PC-3 (cell line): ENCODE results near the gene ATP6AP1. TPM values are rescaled to one million over a fixed set of nuclear protein-coding genes. Genes with fewer than 3 reads are reported as not detected.

Experiments used
- ATAC-seq: fragments of 200-7000 bp; cut with Tn5 transposase; 2 replicates; pipeline ENCODE4 v1.9.1; 2020; ENCODE audit warnings: mild to moderate bottlenecking, moderate library complexity
- BruUV-seq: library from RNA; stranded (reverse); fragments of 400-500 nt; replicated peaks from 2 replicates; lab custom pipeline; 2021; lab: Mats Ljungman, UMichigan
- CTCF ChIA-PET: fragments of 300-600 bp; sonication (Branson Sonifier 250); formaldehyde crosslinking; loops from one replicate; lab custom pipeline; 2022; ENCODE audit warnings: antibody characterized with exemption; lab: Charles Lee
- POLR2A ChIA-PET: fragments of 300-600 bp; sonication (Branson Sonifier 250); formaldehyde crosslinking; loops from one replicate; lab custom pipeline; 2022; ENCODE audit warnings: antibody characterized with exemption; ENCODE audit not compliant: unreplicated experiment; lab: Charles Lee
- DNase-seq: peaks from one replicate; pipeline ENCODE4 v3.0.0-alpha.2; 2015
- H2AFZ ChIP-seq: fragments of 300-600 bp; sonication (generic); 2 replicates; pipeline ENCODE4 v1.6.0; 2016; ENCODE audit warnings: antibody characterized with exemption, low read length
- H3F3A ChIP-seq: fragments of 300-600 bp; sonication (generic); one replicate; pipeline ENCODE4 v1.6.0; 2017; ENCODE audit warnings: antibody characterized with exemption, low read length, control low read depth, mild to moderate bottlenecking; ENCODE audit not compliant: unreplicated experiment
- H3K27ac ChIP-seq: fragments of 300-600 bp; sonication (generic); 2 replicates; pipeline ENCODE4 v1.5.1; 2016; ENCODE audit warnings: mild to moderate bottlenecking, low read length
- H3K27me3 ChIP-seq: fragments of 300-600 bp; sonication (generic); 2 replicates; pipeline ENCODE4 v1.6.1; 2016; ENCODE audit warnings: low read length, mixed read lengths
- H3K36me3 ChIP-seq: fragments of 300-600 bp; sonication (generic); 2 replicates; pipeline ENCODE4 v1.6.1; 2016; ENCODE audit warnings: low read depth, mixed run types, low read length, mixed read lengths
- H3K4me1 ChIP-seq: fragments of 300-600 bp; sonication (generic); 2 replicates; pipeline ENCODE4 v1.5.1; 2016; ENCODE audit warnings: low read length; ENCODE audit not compliant: insufficient read depth
- H3K4me2 ChIP-seq: fragments of 300-600 bp; sonication (generic); 2 replicates; pipeline ENCODE4 v1.6.0; 2016; ENCODE audit warnings: low read length
- H3K4me3 ChIP-seq: fragments of 300-600 bp; sonication (generic); 2 replicates; pipeline ENCODE4 v1.5.1; 2016; ENCODE audit warnings: mild to moderate bottlenecking, low read length, mixed read lengths
- H3K79me2 ChIP-seq: fragments of 300-600 bp; sonication (generic); 2 replicates; pipeline ENCODE4 v1.6.1; 2017; ENCODE audit warnings: low read length, mixed read lengths
- H3K9ac ChIP-seq: fragments of 300-600 bp; sonication (generic); 2 replicates; pipeline ENCODE4 v1.6.0; 2016; ENCODE audit warnings: mild to moderate bottlenecking, low read length
- H3K9me2 ChIP-seq: fragments of 300-600 bp; sonication (generic); replicated peaks from 2 replicates; pipeline ENCODE4 v1.6.1; 2016; ENCODE audit warnings: mixed run types, low read length, mixed read lengths
- H3K9me3 ChIP-seq: fragments of 300-600 bp; sonication (generic); 2 replicates; pipeline ENCODE4 v1.6.1; 2016; ENCODE audit warnings: low read length, mixed read lengths
- H4K20me1 ChIP-seq: fragments of 300-600 bp; sonication (generic); 2 replicates; pipeline ENCODE4 v1.6.1; 2016; ENCODE audit warnings: low read length, mixed read lengths
- CTCF ChIP-seq: fragments of 300-600 bp; sonication (generic); conservative IDR thresholded peaks from 2 replicates; pipeline ENCODE4 v1.5.1; 2017; ENCODE audit warnings: antibody characterized with exemption, low read depth, mild to moderate bottlenecking, low read length
- EZH2 ChIP-seq: fragments of 300-600 bp; sonication (generic); IDR thresholded peaks from one replicate; pipeline ENCODE4 v1.6.1; 2017; ENCODE audit warnings: antibody characterized with exemption, mild to moderate bottlenecking, low read length; ENCODE audit not compliant: unreplicated experiment
- EZH2phosphoT487 ChIP-seq: fragments of 300-600 bp; sonication (generic); IDR thresholded peaks from 2 replicates; pipeline ENCODE4 v1.6.1; 2018; ENCODE audit warnings: mild to moderate bottlenecking, antibody characterized with exemption, low read length, borderline replicate concordance
- intact Hi-C: fragments of 100-400 bp; cut with micrococcal nuclease; formaldehyde crosslinking; loops from 2 replicates; pipeline ENCODE4 v1.9.0; 2023
- total RNA-seq: library from RNA; depleted of rRNA; stranded (reverse); fragments of >200 nt; gene quantifications from 2 replicates; pipeline ENCODE4 v1.2.3, GENCODE V29; 2014

The ATP6AP1 gene
- total RNA-seq, 1 experiment from 2014 or later = 68.7 TPM

DNA sequence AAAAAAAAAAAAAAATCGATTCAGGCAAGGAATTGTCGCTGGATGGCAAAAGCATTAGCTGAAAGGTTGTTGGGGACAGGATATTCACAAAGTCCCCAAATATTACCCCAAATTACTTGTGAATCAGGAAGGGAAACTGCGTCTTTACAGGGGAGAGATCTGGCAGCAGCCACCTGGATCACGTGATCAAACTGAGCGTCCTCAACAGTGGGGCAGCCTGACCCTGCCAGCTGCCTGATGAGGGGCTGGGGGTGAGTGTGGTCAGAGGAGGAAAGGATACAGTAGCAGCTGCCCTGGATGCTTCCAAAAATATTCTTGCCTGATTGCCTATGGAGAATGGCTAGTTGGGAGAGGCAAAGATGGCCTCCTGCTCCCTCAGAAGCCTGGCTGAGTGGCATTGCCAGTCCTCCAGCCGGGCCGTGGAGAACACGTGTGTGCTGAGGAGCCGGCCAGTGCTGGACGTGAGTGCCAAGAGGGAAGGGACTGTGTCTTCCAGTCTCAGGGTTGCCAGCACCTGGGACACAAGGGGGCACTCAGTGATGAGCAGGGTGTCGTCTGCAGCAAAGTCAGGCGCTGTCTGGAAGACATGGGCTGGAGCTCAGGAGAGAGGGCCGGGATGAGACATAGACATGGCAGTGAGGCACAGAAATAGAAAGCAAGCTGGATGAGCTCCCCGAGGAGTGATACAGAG is 53.6 kb downstream of the ATP6AP1 start:
- no peaks in the 10 kb centered on the region for H3K9me3 ChIP-seq
- H3K27ac ChIP-seq = no peak overlapping the region
- no peak overlapping the region for H2AFZ ChIP-seq
- no peak overlapping the region for H3K4me3 ChIP-seq
- no peaks in the 10 kb centered on the region for H3F3A ChIP-seq
- intact Hi-C loops = no loop called here
- H4K20me1 ChIP-seq = no peaks in the 10 kb centered on the region
- peaks cover 12% of the 10 kb centered on the region for H3K36me3 ChIP-seq
- POLR2A ChIA-PET = interaction anchor here (0.5 to 0.7 kb wide), 2 partner anchors 9 to 23 kb away, joined by 4 to 11 read pairs; no protein-coding TSS in a partner anchor
- BruUV-seq = no TSS peak
- DNase-seq (no peak), ATAC-seq (no peak)
- peaks cover 35% of the 10 kb centered on the region for H3K4me1 ChIP-seq
- TF ChIP-seq EZH2 (no peak), EZH2phosphoT487 (no peak), CTCF (no peak)
- H3K9me2 ChIP-seq = no peaks in the 10 kb centered on the region
- CTCF ChIA-PET = interaction anchor here (0.6 kb wide), 1 partner anchor 45 kb away, joined by 3 read pairs; no protein-coding TSS in a partner anchor
- no peak overlapping the region for H3K9ac ChIP-seq
- H3K4me2 ChIP-seq = no peak overlapping the region
- peaks cover 29% of the 10 kb centered on the region for H3K79me2 ChIP-seq
- no peaks in the 10 kb centered on the region for H3K27me3 ChIP-seq

DNA sequence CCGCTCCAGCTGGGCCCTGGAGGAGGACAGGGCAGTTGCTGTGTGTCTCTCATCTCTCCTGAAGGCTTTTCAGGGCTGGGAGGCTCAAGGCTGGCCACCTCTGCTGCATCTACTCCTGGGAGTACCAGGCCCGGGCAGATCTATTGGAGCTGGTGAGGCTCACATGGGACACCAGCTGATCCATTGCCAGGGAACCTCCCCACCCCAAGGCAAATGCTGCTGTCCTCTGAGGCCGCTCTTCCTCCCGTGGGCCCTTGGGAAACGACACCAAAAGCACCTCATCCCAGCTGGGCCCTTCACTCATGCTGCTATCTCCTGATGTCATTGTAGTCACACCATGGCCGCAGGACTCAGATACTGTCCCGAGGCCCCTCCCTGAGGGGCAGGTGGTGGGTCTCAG is 54.3 kb downstream of the ATP6AP1 start:
- no TSS peak for BruUV-seq
- intact Hi-C loops = no loop called here
- Histone ChIP-seq H2AFZ (no peak overlapping the region), H3F3A (no peaks in the 10 kb centered on the region), H3K79me2 (peaks cover 32% of the 10 kb centered on the region), H3K4me2 (no peak overlapping the region), H3K27ac (no peak overlapping the region), H3K4me1 (peaks cover 36% of the 10 kb centered on the region), H3K27me3 (no peaks in the 10 kb centered on the region), H3K9ac (no peak overlapping the region), H3K9me2 (no peaks in the 10 kb centered on the region), H4K20me1 (no peaks in the 10 kb centered on the region), H3K9me3 (no peaks in the 10 kb centered on the region), H3K36me3 (peaks cover 15% of the 10 kb centered on the region), H3K4me3 (no peak overlapping the region)
- ATAC-seq (no peak), DNase-seq (no peak)
- no peak for TF ChIP-seq EZH2phosphoT487
- TF ChIP-seq CTCF = no peak
- no peak for TF ChIP-seq EZH2
- CTCF ChIA-PET = no interaction called here
- POLR2A ChIA-PET = no interaction called here

- CTCF ChIA-PET = no interaction called here
Measured at GRCh38 chrX:154483325-154483724, 54.8 kb downstream of the ATP6AP1 start.

More at GRCh38 chrX:154483325-154483724, 54.8 kb downstream of the ATP6AP1 start:
- H3K4me2 ChIP-seq = no peak overlapping the region
- TF ChIP-seq CTCF = no peak
- TF ChIP-seq EZH2phosphoT487 = no peak
- no peak for TF ChIP-seq EZH2
- intact Hi-C loops = no loop called here
- H3K9me3 ChIP-seq = no peaks in the 10 kb centered on the region
- H3K36me3 ChIP-seq = peaks cover 15% of the 10 kb centered on the region
- H3K27me3 ChIP-seq = no peaks in the 10 kb centered on the region
- ATAC-seq = no peak
- peaks cover 31% of the 10 kb centered on the region for H3K4me1 ChIP-seq
- no peaks in the 10 kb centered on the region for H4K20me1 ChIP-seq
- H3K4me3 ChIP-seq = no peak overlapping the region
- no peak overlapping the region for H3K27ac ChIP-seq
- POLR2A ChIA-PET = no interaction called here
- H3F3A ChIP-seq = no peaks in the 10 kb centered on the region
- no peaks in the 10 kb centered on the region for H3K9me2 ChIP-seq
- no TSS peak for BruUV-seq
- H2AFZ ChIP-seq = no peak overlapping the region
- H3K79me2 ChIP-seq = peaks cover 33% of the 10 kb centered on the region
- no peak overlapping the region for H3K9ac ChIP-seq
- no peak for DNase-seq
